ENCODE results near the gene ESYT2.

ESYT2 gene

GRCh38 chr7:158795272-158795671 lies 34.0 kb downstream of the ESYT2 start:
- DNase-seq = no peak

GRCh38 chr7:158791107-158791506 lies 38.2 kb downstream of the ESYT2 start:
- no peak for DNase-seq

DNA sequence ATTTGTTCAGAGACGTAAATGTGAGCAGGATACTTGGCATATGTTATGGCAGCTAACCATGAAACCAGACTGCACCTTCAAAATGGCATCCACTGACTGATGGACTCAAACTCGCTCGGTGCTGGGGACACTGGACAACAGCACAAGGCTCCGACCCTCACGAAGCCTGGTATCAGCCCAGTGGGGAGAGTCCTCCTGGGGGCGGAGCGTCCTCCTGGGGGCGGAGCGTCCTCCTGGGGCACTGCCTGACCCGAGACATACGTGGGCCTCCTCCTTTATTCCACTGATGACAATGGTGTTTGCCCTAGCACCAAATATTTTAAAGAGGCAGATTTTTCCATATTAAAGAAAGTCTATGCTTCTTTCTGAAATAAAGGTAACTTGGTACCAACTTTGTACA lies 39.5 kb downstream of the ESYT2 start:
- DNase-seq = no peak

DNA sequence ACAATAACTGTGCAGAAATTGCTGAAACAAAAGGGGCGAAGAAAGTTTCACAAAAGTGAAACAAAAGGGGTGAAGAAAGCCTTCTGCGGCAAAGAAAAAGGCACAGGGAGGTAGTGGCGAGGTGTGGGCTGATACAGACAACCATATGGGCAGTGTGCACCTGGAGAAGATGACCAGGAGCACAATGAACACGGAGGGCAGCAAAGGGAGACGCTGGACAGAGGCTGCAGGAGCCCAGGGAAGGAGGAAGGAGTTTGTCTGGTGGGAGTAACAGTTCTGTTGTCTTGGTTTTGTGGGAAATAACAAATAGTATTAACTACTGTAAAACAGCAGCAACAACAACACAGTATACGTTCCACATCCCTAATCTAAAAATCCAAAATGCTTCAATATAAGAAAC lies 42.4 kb downstream of the ESYT2 start:
- no peak for DNase-seq

GRCh38 chr7:158784270-158784669 lies 45.0 kb downstream of the ESYT2 start:
- no peak for DNase-seq

GRCh38 chr7:158783595-158783994 lies 45.7 kb downstream of the ESYT2 start:
- DNase-seq = peak; percentile 46

DNA sequence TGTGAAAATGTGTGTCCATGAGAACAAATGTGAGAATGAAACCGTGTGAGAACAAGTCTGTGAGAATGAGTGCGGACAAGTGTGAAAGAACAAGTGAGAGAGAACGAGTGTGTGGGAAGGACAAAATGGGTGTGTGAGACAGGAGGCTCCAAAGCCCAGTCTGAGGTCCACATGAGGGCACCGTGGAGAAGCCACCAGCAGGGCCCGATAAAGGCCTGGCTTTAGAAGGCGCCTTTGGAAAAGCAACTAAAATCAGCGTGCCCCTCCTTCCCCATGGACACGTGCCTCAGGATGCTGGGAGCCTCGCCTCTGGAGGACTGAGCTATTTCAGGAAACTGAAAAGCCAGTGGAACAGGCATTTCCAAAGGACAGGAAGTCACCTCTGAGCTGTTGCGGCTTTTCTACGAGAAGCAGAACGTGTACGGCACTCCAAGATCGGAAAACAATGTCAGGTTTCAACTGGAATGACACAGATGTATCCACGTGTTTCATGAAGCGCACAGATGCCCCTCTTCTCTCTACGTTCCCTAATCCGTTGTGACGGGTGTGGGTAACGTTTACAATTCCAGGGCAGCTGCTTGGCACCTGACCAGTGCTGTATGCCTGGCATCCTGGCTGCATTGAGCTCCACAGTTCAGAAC lies 46.4 kb downstream of the ESYT2 start:
- peak; percentile 28 for DNase-seq

DNA sequence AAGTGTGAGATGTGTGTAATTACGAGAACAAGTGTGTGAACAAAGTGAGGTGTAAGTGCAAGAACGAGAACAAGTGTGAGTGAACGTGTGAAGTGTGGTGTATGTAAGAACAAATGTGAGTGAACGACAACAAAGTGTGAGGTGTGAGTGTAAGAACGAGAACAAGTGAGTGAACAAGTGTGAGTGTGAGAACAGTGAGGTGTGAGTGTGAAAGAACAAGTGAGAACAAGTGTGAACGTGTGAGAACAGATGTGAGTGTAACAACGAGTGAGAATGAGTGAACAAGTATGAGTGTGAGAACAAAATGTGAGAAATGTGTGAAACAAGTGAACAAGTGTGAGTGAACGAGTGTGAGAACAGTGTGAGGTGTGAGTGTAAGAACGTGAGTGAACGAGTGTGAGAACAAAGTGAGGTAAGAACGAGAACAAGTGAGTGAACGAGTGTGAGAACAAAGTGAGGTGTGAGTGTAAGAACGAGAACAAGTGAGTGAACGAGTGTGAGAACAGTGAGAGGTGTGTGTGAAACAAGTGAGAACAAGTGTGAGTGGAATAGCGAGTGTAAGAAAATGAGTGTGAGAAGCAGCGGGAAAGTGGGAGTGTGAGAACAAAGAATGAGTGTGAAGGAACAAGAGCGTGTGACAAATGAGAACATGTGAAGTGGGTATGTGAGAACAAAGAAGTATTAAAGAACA lies 47.2 kb downstream of the ESYT2 start:
- DNase-seq = no peak

DNA sequence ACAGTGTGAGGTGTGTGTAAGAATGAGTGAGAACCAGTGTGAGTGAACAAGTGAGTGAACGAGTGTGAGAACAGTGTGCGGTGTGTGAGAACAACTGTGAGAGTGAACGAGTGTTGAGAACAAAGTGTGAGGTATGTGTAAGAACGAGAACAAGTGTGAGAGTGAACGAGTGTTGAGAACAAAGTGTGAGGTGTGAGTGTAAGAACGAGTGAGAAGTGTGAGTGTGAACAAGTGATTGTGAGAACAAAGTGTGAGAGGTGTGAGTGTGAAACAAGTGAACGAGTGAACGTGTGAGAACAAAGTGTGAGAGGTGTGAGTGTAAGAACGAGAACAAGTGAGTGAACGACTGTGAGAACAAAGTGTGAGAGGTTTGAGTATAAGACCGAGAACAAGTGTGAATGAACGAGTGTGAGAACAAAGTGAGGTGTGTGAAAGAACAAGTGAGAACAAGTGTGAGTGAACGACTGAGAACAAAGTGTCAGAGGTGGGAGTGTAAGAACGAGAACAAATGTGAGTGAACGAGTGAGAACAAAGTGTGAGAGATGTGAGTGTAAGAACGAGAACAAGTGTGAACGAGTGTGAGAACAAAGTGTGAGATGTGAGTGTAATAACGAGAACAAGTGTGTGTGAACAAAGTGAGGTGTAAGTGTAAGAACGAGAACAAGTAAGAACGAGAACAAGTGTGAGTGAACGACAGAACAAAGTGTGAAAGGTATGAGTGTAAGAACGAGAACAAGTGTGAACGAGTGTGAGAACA lies 47.9 kb downstream of the ESYT2 start:
- DNase-seq = no peak

DNA sequence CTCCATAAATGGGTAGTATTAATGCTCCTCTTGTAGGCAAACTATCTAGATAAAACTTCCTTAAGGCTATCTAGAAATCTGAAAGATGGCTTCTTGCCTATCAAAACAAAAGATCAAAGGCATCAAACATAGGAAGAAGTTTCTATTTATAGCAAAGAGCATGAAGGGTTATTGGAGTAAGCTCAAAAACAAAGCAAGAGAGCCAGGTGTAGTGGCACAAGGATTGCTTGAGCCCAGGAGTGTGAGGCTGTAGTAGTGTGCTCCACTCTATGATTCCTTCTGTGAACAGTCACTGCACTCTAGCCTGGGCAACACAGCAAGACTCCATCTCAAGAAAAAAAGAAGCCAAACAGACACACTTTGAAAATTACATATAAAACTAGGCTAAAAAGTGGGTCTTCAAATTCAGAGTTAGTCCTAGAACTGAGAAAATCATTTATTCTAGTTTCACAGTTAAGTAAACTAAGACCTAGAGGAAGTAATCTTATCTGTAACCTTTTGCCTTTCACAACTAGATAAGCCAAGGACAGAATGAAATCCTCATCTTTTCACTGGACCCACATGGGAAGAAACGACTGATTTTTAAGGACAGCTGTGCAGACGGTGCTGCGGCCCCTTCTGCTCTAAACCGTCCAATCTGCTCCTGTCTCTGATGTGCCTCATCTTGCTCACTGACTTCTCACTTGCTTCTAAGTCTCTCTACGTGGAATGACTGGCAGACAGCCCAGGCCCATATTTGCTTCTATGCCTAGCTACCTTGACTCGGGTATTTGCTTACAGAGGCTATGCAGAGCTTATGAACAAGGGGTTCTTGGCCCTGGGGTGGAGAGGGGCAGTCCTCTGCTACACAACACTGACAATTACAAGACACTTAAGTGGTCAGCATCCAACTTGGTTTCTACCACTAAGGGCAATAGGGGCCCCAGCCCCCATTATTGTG lies 50.0 kb downstream of the ESYT2 start:
- no peak for DNase-seq

GRCh38 chr7:158778471-158778870 lies 50.8 kb downstream of the ESYT2 start:
- DNase-seq = no peak

- DNase-seq = no peak
Observed at GRCh38 chr7:158777793-158778192, 51.5 kb downstream of the ESYT2 start.

GRCh38 chr7:158776474-158776873 lies 52.8 kb downstream of the ESYT2 start:
- DNase-seq = no peak

DNA sequence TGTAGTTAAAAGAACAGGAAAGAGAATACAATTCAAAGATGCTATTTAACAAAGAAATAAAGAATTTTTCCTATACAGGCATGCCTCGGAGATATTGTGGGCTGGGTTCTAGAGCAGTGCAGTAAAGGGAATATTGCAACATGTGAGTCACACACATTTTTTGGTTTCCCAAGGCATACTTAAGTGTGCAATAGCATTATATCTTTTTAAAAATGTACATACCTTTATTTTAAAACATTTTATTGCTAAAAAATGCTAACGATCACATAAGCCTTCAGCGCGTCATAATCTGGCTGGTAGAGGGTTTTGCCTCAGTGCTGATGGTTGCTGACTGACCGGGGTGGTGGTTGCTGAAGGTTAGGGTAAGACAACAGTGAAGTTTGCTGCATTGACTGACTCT lies 54.4 kb downstream of the ESYT2 start:
- DNase-seq = no peak

DNA sequence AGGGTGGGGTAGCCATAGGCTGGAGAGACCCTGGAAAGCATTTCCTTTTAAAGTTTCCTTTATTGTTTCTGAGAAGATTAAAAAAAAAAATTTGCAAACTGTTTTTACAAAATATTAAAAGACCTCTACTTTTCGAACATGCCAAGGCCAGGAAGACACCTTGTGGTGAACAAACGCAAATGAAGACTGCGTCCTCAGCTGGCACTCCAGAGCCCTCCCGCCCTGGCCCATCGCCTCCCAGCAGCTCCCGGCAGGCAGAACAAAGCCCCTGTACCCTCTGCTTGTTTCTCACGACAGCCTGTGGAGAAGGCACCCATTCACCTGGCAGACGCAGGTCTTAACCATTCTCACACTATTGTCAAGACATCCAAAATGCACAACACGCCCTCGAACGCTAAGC lies 56.4 kb downstream of the ESYT2 start:
- DNase-seq = no peak

DNA sequence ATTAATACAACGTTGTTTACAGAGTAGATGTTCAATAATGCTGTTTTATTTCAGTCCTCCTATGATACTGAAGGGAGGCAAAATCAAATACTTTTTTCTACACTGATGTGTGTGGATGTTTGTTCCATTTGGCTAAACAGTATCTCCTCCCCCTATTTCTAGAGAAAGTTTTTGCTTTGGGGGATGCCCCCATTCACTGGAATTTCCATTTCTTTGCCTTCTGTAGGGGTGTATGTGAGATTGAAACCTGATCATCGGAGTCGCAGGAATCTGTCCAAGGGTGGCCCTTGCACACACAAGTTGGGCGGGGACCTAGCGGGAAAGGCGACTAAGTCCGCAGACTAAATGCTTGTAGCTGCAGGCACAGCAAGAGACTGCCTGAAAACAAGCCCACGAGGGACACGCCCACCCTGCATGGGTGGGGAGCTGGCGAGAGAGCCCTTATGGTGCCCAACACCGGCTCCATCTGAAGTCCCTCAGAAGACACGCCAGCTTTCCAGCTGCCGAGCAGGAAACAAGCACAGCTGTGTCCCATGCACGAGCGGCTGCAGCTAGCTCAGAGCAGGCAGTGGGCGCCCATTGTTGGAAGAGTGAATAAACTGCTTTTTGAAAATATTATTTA lies 58.0 kb downstream of the ESYT2 start:
- no peak for DNase-seq

DNA sequence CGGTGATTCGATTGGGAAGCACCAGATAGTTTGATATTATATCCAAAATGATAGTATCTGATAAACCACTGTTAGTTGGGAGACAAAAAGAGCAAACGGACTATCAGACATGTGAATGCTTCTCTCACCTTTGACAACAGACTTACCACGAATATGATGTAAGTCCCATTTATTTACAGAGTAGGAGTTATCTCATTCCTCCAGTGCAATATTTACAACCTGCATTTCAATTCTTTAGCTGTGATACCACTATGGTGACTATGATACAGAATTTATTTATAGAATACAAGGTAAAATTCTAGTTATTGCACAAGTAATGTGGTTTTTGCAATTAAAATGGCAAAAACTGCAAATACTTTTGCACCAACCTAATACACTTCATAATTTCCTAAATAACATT lies 61.6 kb downstream of the ESYT2 start:
- no peak for DNase-seq

DNA sequence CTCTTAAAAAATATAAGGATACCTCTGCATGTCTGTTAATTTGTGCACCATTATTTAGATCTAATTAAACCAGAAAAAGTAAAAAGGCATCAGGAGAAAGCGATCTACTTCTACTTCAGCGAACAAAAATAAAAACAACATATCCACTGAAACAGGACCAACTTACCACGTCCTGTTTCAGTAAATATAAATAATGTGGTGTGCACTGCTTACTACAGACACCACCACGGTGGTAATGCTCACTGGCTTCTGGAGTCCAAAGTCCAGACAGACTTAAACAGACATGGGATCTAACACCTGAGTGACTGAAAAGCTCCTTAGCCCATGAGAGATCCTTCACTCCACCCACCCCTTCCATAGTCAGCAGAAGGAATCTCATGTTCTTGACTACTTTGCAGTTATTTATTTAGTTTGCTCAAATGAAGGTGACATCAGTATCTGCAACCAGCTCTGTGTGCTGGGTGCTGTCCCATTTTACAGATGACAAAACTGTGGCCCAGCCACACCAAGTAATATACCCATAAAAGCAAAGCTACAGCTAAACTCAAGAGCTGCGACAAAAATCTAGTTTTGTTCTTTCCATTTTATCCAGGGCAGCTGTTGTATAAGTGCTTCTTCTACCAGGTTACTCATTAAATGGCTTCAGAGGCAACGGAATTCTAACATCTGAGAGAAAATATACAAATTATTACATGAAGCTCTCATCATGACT lies 62.6 kb downstream of the ESYT2 start:
- DNase-seq = no peak

DNA sequence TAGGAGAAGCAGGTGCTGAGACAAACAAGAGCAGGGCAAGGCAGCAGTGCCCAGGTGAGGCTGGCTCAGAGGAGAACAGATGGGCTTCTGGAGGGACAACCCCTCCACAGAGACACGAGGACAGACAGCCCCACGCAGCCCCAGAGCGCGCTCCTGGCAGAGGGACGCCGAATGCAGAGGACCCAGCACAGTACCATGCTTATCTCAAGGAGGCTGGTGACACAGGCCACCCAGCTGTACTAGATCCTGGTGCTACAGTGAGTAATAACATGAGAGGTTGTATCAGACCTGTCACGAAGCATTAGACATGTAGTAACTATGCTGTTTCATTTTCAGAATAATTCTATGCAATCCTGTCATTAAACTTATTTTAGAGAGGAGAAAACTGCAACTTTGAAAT lies 64.3 kb downstream of the ESYT2 start:
- no peak for DNase-seq

- DNase-seq = no peak
Observed at GRCh38 chr7:158763454-158764033, 65.8 kb downstream of the ESYT2 start.

DNA sequence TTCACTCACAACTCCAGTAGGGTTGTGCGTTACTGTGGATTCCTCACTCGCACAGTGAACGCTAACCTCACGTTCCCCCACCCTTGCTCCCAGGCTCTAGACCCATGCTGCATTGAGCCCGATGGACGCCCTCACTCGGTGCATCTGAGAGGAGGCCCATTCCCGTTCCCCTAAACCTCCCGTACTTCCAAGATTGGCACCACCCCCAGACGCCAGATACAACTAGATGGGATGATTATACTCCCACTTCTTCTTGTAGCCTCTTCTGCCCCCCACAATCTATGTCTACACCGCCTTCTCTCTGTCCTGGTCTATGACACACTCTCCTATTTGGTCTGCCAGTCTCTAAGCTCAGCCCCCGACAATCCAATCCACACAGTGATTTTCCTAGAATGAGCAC lies 67.4 kb downstream of the ESYT2 start:
- no peak for DNase-seq
